ENCODE data around the gene TECPR1. TPM values are rescaled to one million over a fixed set of nuclear protein-coding genes. Genes with fewer than 3 reads are reported as not detected.

TECPR1 gene
- total RNA-seq, 6 experiments from 2014 or later = 25.6 to 35.6 (median 29.3) TPM

DNA sequence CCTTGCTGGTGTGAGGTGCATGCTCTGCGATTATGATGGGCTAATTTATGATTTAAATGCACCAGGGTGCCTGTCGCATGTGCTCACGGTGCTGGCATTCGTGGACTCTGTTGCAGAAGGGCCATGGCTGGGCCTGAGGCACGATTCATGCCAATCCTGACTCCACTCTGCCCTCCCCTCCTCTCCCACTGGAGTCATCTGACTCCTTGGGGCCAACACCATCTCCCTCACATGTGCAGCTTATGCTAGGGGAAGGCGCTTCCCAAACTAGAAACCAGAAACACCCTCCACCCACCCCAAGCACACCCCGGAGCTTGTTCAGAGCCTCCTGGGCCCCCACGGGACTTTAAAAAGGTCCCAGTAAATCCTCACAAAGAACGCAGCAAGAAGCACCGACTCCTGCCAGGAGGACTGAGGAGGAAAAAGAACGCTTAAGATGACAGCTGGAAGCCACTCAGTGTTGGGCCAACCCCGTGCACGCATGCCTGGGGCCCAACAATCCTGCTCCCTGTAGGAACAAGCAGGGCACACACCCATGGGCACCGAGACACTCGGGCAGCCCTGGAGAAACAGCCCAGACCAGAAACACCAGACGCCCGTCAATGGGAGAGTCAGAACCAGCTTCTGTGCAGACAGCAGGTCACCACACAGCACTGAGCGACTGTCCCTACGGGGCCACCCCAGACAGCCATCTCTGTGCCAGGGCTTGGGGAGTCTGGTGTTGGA, 43.6 kb upstream of the TECPR1 start:
- Mint-ChIP-seq H3K9me3 (no peaks in the 10 kb centered on the region), H3K36me3 (ENCODE audit: low read depth) (0 out of 2 replicates have a peak, but pooled peaks cover 3% of the 10 kb centered on the region), H3K4me3 (no peak overlapping the region), H3K4me1 (ENCODE audit: low read depth) (peaks cover 15% of the 10 kb centered on the region), H3K27ac (peak overlapping the region; percentile 48; the same call in 1 of the 2 replicates), H3K27me3 (ENCODE audit: insufficient read depth) (peaks cover 21% of the 10 kb centered on the region)
- TF ChIP-seq, protein P1, sequence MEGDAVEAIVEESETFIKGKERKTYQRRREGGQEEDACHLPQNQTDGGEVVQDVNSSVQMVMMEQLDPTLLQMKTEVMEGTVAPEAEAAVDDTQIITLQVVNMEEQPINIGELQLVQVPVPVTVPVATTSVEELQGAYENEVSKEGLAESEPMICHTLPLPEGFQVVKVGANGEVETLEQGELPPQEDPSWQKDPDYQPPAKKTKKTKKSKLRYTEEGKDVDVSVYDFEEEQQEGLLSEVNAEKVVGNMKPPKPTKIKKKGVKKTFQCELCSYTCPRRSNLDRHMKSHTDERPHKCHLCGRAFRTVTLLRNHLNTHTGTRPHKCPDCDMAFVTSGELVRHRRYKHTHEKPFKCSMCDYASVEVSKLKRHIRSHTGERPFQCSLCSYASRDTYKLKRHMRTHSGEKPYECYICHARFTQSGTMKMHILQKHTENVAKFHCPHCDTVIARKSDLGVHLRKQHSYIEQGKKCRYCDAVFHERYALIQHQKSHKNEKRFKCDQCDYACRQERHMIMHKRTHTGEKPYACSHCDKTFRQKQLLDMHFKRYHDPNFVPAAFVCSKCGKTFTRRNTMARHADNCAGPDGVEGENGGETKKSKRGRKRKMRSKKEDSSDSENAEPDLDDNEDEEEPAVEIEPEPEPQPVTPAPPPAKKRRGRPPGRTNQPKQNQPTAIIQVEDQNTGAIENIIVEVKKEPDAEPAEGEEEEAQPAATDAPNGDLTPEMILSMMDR (IDR thresholded peaks at IDR 0.05) = no peak
- no peak for DNase-seq

DNA sequence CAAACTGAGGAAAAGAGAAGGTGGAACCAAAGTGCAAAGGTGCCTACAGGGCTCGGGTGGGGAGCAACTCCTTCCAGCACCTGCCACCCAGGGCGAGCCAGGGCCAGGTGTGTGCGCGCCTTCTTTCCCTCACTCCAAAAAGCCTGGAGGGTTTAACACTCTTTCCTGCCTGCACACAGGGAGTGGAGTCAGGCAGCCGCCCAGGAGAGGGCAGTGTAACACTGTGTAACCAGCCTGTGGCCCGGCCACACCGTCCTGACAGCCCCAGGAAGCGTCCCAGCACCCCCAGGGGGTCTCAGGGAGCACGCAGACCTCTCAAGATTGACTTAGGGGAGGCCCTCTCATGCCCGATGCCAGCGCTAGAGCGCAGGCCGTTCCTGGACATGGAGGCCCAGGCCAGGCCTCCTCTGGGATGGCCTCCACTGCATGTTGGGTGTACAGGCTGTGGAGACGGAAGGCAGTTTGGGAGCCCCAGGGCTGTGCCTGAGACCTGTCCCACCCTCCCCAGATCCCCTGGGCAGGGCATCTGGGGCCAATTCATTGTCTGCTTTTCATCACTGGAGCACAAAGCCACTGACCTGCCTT, 42.9 kb upstream of the TECPR1 start:
- TF ChIP-seq, protein P1 (IDR thresholded peaks at IDR 0.05) = peak; percentile 88
- no peaks in the 10 kb centered on the region for H3K9me3 Mint-ChIP-seq
- peak overlapping the region; percentile 65 for H3K27ac Mint-ChIP-seq
- no peak overlapping the region for H3K4me3 Mint-ChIP-seq
- peaks cover 21% of the 10 kb centered on the region for H3K27me3 Mint-ChIP-seq (ENCODE audit: insufficient read depth)
- peaks cover 15% of the 10 kb centered on the region for H3K4me1 Mint-ChIP-seq (ENCODE audit: low read depth)
- peak; percentile 39 for DNase-seq
- 0 out of 2 replicates have a peak, but pooled peaks cover 3% of the 10 kb centered on the region for H3K36me3 Mint-ChIP-seq (ENCODE audit: low read depth)

DNA sequence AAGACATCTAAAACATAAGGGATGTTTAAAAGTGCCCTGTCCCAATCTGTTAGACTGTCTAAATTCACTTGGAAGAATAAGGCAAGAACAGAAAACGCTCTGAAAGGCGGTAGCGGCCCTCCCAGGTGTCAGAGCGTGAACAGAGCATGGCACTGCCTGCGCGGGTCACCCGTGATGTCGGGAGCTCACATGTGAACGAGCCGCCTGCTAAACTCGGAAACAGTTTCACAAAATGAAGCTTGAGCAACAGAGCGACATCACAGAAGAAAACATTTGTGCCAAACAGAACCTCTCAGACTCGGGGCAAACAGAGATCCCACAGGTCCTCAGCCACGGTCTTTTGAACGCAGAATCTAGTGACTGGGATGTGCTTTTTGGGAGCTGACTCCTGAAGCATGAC, 42.3 kb upstream of the TECPR1 start:
- no peak for DNase-seq
- peak overlapping the region; percentile 65 for H3K27ac Mint-ChIP-seq
- H3K9me3 Mint-ChIP-seq = no peaks in the 10 kb centered on the region
- no peak overlapping the region for H3K4me3 Mint-ChIP-seq
- TF ChIP-seq, protein P1 (IDR thresholded peaks at IDR 0.05) = no peak
- H3K27me3 Mint-ChIP-seq (ENCODE audit: insufficient read depth) = peaks cover 21% of the 10 kb centered on the region
- peaks cover 15% of the 10 kb centered on the region for H3K4me1 Mint-ChIP-seq (ENCODE audit: low read depth)
- 0 out of 2 replicates have a peak, but pooled peaks cover 3% of the 10 kb centered on the region for H3K36me3 Mint-ChIP-seq (ENCODE audit: low read depth)

DNA sequence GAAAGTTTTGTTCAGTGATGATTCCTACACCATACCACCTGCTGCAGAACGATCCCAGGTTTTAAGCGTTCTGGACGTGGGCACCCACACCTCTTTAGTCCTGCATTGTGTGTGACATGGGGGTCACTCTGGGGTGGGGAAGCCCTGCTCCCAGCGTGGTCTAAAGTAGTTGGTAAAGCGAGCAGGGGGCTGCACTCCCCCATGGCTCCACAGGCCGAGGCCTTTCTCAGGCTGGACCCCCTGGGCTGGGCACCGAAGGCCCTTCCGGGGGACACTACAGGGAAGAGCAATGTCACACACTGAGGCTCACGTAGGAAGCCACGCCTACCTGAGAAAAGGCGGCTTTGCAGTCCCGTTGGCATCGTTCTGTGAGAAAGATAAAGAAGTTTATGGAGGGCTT, 41.7 kb upstream of the TECPR1 start:
- TF ChIP-seq, protein P1 (IDR thresholded peaks at IDR 0.05) = no peak
- Mint-ChIP-seq H3K4me1 (ENCODE audit: low read depth) (peaks cover 15% of the 10 kb centered on the region), H3K9me3 (no peaks in the 10 kb centered on the region), H3K27ac (no peak overlapping the region), H3K4me3 (no peak overlapping the region), H3K36me3 (ENCODE audit: low read depth) (0 out of 2 replicates have a peak, but pooled peaks cover 3% of the 10 kb centered on the region), H3K27me3 (ENCODE audit: insufficient read depth) (peaks cover 21% of the 10 kb centered on the region)
- no peak for DNase-seq

DNA sequence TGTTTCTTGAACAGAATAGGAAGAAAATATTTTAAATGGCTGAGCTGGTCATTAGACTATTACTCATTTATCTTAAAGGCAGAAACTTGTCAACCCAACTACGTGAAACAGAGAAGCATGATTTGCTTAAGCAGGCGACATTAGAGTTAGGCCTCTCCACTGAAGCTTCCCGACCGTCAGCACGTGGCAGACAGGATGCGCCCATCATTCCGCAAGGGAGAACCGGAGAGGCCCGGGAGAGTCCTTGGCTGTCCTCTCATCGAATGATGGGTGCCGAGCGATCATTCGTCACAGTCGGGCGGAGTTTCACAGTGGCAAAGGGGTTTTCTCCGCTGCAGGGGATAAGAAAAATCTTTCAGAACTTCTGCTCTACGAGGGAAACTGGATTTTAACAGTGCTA, 41.2 kb upstream of the TECPR1 start:
- Mint-ChIP-seq H3K36me3 (ENCODE audit: low read depth) (0 out of 2 replicates have a peak, but pooled peaks cover 3% of the 10 kb centered on the region), H3K4me1 (ENCODE audit: low read depth) (peaks cover 20% of the 10 kb centered on the region), H3K9me3 (no peaks in the 10 kb centered on the region), H3K4me3 (no peak overlapping the region), H3K27me3 (ENCODE audit: insufficient read depth) (peaks cover 21% of the 10 kb centered on the region), H3K27ac (no peak overlapping the region)
- no peak for DNase-seq
- TF ChIP-seq, protein P1 (IDR thresholded peaks at IDR 0.05) = no peak

All from HFFc6 (cell line).